ENCODE measurements around the gene MACO1. TPM values are rescaled to one million over a fixed set of nuclear protein-coding genes. Genes with fewer than 3 reads are reported as not detected.

MACO1 gene
- total and polyA plus RNA-seq, 10 of the 15 experiments (the other 5 are each of a cell fraction or from before 2014, with no cell fraction given), result 3.2 to 19.8 (median 10.3) TPM

DNA sequence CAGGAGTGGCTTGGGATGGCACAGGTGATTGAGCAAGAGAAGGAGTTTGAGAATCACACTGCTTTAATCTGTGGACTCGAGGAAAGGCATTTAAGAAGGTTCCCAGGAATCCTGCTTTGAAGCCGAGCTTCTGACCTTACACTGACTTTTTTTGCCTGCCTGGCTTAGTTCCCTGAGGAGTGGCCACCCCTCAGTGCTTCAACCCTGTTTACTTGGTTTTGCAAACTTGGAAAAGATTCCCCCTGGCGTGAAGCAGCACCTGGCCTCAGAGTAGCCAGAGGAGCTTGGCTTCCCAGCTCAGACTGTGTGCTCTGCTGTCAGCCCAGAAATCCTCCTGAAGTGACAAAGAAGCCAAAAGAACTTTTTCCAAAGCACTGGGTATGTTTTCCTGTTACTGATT lies 64.3 kb downstream of the MACO1 start:
- Histone ChIP-seq H3K27me3 (replicated peaks in 1 of 2; ENCODE audit: control insufficient read depth in 2 of 2, insufficient read depth in 2 of 2, low read length in 1 of 2) (no peaks in the 10 kb centered on the region), H3K27ac (ENCODE audit: control insufficient read depth, insufficient read depth) (no peak overlapping the region), H3K36me3 (ENCODE audit: control insufficient read depth in 2 of 2, insufficient read depth in 2 of 2, low read length in 1 of 2) (peaks cover 5 to 17% of the 10 kb centered on the region in 2 experiments), H3K4me2 (ENCODE audit: control insufficient read depth, insufficient read depth) (no peak overlapping the region), H3K9ac (ENCODE audit: control insufficient read depth, insufficient read depth, low read length) (no peak overlapping the region), H3K4me3 (no peak overlapping the region), H2AFZ (ENCODE audit: control insufficient read depth, low read depth, low read length) (no peak overlapping the region), H3K4me1 (ENCODE audit: control insufficient read depth, insufficient read depth, low read length) (no peaks in the 10 kb centered on the region), H3K79me2 (ENCODE audit: control insufficient read depth, insufficient read depth, low read length) (no peaks in the 10 kb centered on the region), H3K9me3 (replicated peaks; ENCODE audit: control insufficient read depth, insufficient read depth, low read length) (no peaks in the 10 kb centered on the region), H4K20me1 (ENCODE audit: control insufficient read depth, insufficient read depth) (no peaks in the 10 kb centered on the region)
- ChIA-PET RAD21 (ENCODE audit: unreplicated experiment) (interaction anchor here (0.7 kb wide), 1 partner anchor 25 kb away, joined by 3 read pairs; no protein-coding TSS in a partner anchor), CTCF (interaction anchor here (0.8 kb wide), 1 partner anchor 315 kb away, joined by 3 read pairs; no protein-coding TSS in a partner anchor), POLR2A (no interaction called here), SMC1A (ENCODE audit: uncharacterized antibody, unreplicated experiment) (no interaction called here)
- 72% methylated on average over 3 of the region's 3 CpGs for WGBS (ENCODE audit: insufficient coverage, insufficient replicate concordance, low lambda C conversion rate, missing lambda C conversion rate)
- FAIRE-seq (no peak), DNase-seq (ENCODE audit: low read depth, low spot score) (no peak), ATAC-seq (no peak)
- intact Hi-C loops (cut with micrococcal nuclease; ENCODE audit: unreplicated experiment), result no loop called here
- BruUV-seq (replicated peaks), result no TSS peak
- TF ChIP-seq, protein P1, sequence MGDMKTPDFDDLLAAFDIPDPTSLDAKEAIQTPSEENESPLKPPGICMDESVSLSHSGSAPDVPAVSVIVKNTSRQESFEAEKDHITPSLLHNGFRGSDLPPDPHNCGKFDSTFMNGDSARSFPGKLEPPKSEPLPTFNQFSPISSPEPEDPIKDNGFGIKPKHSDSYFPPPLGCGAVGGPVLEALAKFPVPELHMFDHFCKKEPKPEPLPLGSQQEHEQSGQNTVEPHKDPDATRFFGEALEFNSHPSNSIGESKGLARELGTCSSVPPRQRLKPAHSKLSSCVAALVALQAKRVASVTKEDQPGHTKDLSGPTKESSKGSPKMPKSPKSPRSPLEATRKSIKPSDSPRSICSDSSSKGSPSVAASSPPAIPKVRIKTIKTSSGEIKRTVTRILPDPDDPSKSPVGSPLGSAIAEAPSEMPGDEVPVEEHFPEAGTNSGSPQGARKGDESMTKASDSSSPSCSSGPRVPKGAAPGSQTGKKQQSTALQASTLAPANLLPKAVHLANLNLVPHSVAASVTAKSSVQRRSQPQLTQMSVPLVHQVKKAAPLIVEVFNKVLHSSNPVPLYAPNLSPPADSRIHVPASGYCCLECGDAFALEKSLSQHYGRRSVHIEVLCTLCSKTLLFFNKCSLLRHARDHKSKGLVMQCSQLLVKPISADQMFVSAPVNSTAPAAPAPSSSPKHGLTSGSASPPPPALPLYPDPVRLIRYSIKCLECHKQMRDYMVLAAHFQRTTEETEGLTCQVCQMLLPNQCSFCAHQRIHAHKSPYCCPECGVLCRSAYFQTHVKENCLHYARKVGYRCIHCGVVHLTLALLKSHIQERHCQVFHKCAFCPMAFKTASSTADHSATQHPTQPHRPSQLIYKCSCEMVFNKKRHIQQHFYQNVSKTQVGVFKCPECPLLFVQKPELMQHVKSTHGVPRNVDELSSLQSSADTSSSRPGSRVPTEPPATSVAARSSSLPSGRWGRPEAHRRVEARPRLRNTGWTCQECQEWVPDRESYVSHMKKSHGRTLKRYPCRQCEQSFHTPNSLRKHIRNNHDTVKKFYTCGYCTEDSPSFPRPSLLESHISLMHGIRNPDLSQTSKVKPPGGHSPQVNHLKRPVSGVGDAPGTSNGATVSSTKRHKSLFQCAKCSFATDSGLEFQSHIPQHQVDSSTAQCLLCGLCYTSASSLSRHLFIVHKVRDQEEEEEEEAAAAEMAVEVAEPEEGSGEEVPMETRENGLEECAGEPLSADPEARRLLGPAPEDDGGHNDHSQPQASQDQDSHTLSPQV (IDR thresholded peaks at IDR 0.05), result no peak
- no peak for TF ChIP-seq ZNF687 (IDR thresholded peaks at IDR 0.05)
- TF ChIP-seq IRF4 (IDR thresholded peaks at IDR 0.05; ENCODE audit: low read depth, low read length), result no peak
- TF ChIP-seq MYB (IDR thresholded peaks at IDR 0.05; ENCODE audit: borderline replicate concordance, low read depth, low read length), result no peak
- no peak for TF ChIP-seq STAT1 (conservative IDR thresholded peaks at IDR 0.05)
- TF ChIP-seq SRF (IDR thresholded peaks at IDR 0.05; ENCODE audit: low read depth in 2 of 2, low read length in 2 of 2), result no peak
- no peak for TF ChIP-seq SREBF1 (IDR thresholded peaks at IDR 0.05; ENCODE audit: low read length)
- TF ChIP-seq RFX5 (IDR thresholded peaks at IDR 0.05; ENCODE audit: low read depth, low read length), result no peak
- TF ChIP-seq RCOR1 (conservative IDR thresholded peaks at IDR 0.05; ENCODE audit: low read depth, low read length), result no peak
- no peak for TF ChIP-seq ETV6 (conservative IDR thresholded peaks at IDR 0.05 in 1 of 2, IDR thresholded peaks at IDR 0.05 in 1 of 2; ENCODE audit: borderline replicate concordance in 1 of 2, low read depth in 1 of 2)
- no peak for TF ChIP-seq IKZF2 (IDR thresholded peaks at IDR 0.05)
- TF ChIP-seq POLR2A (IDR thresholded peaks at IDR 0.05; ENCODE audit: low read depth, low read length), result no peak
- in situ Hi-C loops (cut with MboI), result no loop called here
